HUDEP-2 (cell line): ENCODE results near the gene ADGRE3.

Experiments used
- DNase-seq, 76 experiments: peaks; one replicate each; lab custom pipeline; 2025; ENCODE audit not compliant: unreplicated experiment in 76 of 76; lab: John Stamatoyannopoulos, UW

ADGRE3 gene, protein sequence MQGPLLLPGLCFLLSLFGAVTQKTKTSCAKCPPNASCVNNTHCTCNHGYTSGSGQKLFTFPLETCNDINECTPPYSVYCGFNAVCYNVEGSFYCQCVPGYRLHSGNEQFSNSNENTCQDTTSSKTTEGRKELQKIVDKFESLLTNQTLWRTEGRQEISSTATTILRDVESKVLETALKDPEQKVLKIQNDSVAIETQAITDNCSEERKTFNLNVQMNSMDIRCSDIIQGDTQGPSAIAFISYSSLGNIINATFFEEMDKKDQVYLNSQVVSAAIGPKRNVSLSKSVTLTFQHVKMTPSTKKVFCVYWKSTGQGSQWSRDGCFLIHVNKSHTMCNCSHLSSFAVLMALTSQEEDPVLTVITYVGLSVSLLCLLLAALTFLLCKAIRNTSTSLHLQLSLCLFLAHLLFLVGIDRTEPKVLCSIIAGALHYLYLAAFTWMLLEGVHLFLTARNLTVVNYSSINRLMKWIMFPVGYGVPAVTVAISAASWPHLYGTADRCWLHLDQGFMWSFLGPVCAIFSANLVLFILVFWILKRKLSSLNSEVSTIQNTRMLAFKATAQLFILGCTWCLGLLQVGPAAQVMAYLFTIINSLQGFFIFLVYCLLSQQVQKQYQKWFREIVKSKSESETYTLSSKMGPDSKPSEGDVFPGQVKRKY

DNA sequence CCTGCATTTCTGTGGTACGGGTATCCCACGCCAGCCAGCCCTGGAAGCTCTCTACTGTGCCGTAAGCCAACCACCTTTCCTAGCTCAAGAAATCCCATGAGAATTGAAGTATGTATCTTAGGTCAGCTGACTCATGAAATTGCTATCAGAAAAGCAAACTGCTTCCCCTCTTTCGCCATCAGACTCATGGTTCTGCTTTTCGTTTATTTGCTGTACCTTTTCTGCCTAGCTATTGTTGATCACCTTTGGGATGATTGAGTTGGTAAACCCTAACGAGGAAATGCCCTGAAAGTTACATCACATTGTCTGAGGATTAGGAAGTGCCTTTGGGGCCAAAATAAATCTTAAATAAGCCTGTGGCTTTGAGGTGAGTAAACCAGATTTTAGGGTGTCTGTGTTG, at the start of gene ADGRE3:
Gene ADGRE3 (minus strand): TSS at position 81 of the 400 bp plus-strand sequence. CDS start 74 bp downstream, at position 7.
- no peak for DNase-seq

DNA sequence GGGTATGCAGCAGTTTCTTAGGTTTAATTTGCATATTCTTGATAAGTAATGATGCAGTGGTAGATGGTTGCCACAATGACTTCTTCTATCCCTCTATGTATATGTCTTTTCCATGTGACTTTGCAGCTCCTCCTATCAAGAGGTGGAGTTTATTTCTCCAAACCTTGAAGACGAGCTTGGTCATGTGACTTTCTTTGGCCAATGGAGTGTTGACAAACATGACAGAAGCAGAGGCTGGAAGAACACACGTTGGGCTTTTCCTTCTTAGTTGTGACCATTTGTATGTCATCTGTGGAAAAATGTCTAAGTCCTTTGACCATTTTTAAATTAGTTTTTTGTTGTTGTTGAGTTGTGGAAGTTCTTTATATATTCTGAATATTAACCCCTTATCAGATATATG, 47.5 kb upstream of the ADGRE3 start:
- DNase-seq: no peak

DNA sequence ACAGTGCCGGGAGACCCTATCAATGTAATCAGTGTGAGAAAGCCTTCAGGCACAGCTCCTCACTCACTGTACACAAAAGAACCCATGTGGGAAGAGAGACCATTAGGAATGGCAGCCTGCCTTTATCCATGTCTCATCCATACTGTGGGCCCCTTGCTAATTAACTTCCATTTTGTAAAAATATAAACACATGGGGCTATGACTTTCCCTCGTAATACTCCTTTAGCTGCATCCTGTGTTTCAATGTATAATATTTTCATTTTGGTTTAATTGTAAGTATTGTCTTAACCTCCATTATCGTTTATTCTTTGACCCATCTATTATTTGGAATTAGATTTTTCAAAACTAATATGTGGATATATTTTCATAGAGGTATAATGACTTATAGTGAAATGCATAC, 44.5 kb upstream of the ADGRE3 start:
- no peak for DNase-seq

DNA sequence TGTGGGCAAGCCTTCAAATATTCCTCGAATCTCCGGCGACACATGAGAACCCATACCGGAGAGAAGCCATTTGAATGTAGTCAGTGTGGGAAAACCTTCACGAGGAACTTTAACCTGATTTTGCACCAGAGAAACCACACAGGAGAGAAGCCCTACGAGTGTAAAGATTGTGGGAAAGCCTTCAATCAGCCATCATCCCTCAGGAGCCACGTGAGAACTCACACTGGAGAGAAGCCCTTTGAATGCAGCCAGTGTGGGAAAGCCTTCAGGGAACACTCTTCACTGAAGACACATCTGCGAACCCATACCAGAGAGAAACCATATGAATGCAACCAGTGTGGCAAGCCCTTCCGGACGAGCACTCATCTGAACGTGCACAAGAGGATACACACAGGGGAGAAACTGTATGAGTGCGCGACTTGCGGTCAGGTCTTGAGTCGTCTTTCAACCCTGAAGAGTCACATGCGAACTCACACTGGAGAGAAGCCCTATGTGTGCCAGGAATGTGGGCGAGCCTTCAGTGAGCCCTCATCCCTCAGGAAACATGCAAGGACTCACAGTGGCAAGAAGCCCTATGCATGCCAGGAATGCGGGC, 44.0 kb upstream of the ADGRE3 start:
- DNase-seq: no peak

DNA sequence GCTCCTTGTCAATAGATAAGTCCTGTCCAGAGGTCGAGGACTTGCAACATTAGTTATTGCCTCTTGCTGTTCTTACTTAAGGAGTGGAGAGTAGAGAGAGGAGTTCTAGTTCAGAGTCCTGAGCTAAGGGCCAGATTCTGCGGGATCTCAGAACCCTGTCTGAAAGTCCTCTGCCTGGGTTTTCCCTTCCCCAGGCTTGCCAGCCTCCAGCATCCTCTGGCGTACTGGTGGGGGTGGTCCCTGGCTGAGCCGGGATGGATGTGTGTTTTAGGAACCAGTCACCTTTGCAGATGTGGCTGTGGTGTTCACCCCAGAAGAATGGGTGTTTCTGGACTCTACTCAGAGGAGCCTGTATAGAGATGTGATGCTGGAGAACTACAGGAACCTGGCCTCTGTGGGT, 41.2 kb upstream of the ADGRE3 start:
- no peak for DNase-seq

DNA sequence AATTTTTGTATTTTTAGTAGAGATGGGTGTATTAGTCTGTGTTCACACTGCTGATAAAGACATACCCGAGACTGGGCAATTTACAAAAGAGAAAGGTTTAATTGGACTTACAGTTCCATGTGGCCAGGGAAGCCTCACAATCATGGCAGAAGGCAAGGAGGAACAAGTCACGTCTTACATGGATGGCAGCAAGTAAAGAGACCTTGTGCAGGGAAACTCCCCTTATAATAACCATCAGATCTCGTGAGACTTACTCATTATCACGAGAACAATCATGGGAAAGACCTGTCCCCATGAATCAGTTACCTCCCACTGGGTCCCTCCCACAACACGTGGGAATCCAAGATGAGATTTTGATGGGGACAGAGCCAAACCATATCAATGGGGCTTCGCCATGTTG, 29.8 kb upstream of the ADGRE3 start:
- DNase-seq: no peak

DNA sequence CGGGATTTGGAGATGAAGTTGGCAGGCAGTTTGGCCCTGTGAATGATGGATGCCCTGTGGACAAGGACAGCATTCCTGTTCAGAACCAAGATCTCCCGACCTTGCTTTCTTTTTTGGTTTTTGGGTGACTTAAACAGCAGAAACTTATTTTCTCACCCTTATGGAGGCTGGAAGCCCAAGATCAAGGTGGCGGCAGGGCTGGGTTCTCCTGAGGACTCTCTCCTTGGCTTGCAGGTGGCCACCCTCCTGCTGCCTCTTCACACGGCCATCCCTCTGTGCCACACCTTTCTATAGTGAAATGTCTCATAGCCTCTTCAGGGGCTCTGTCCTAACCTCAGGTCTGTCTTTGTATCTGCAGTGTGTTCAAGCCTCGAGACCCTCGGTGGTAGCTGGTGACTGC, 29.2 kb upstream of the ADGRE3 start:
- DNase-seq: no peak

DNA sequence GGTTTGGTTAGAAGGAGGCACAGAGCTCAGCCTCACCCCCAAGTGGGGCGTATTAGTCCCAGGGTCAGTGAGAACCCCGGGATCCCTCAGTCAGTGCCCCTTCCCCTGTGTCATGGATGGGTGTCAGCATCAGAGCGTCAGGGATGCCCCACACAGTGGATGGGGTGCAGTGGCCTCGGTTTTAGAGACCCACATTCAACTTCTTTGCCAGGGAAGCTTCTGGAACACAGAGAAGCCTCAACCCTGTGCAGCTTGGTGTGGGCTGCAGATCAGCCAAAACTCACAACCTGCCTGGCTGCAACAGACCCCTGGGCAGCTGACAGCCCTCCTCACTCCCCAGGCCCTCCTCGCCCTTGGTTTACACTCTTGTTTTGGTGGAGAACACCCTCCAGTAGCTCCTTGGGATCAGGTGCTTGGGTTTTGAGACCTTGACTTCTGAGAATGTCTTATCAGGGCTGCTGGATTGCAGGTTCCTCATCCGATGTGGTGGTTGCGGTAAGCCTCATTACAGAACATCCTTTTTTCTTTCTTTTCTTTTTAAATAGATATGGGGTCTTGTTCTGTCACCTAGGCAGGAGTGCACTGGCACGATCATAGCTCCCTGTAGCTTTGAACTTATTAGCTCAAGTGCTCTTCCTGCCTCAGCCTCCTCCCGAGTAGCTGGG, 26.2 kb upstream of the ADGRE3 start:
- no peak for DNase-seq

DNA sequence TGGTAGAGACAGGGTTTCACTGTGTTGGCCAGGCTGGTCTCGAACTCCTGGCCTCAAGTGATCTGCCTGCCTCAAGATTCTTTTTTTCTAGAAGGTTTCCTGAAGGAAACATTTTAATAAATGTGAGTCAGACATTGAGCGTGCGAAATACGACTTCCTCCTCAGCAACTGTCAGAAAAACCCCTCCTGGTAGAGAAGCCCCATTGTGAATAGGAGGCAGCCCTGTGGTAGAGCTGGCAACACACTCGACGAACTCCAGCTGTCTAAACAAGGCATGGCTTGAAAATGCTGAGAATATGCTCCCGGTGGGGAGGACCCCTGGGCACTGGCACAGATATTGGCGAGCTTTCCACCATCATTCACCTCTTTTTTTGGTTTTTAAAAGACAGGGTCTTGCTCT, 25.0 kb upstream of the ADGRE3 start:
- no peak for DNase-seq

DNA sequence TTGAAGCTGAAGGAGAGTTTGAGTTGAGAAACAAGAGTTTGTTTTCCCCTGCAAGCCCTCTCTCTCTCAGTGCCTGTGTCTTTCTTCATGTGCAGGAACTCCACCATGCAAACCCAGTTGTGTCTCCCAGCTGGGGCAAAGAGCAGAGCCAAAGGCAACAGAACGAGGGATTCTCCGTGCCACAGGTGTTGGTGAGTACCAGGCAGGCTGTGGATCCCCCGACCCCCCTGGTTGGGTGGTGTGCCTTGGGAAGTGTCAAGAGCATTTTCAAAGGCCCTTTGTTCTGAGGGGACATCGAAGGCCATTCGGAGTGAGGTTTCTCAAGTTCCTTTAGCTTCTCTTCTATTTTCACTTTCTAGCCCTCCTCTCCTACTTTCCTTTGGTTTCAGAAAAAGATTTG, 20.8 kb upstream of the ADGRE3 start:
- no peak for DNase-seq

DNA sequence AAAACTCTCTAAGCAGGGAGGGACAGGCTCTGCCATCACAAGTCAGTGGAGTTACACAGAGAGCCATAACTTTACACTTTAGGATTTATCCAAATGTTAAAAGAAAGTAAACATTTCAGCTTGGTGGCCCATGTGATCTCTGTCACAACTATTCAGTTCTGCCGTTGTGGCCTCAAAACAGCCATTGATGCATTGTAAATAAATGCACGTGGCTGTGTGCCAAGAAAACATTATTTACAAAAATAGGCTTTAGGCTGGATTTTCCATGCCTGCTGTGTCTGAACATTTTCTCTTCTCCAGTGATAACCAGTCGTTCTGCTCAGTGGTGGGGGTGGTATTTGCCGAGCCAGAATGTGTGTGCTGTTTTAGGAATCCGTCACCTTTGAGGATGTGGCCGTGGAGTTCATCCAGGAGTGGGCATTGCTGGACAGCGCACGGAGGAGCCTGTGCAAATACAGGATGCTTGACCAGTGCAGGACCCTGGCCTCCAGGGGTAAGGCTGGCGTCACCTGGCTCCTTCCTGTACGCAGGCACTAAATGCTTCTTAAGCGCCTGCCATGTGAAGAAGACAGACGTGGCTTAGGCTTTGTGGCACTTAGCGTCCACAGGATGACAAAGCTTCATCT, 20.1 kb upstream of the ADGRE3 start:
- no peak for DNase-seq

DNA sequence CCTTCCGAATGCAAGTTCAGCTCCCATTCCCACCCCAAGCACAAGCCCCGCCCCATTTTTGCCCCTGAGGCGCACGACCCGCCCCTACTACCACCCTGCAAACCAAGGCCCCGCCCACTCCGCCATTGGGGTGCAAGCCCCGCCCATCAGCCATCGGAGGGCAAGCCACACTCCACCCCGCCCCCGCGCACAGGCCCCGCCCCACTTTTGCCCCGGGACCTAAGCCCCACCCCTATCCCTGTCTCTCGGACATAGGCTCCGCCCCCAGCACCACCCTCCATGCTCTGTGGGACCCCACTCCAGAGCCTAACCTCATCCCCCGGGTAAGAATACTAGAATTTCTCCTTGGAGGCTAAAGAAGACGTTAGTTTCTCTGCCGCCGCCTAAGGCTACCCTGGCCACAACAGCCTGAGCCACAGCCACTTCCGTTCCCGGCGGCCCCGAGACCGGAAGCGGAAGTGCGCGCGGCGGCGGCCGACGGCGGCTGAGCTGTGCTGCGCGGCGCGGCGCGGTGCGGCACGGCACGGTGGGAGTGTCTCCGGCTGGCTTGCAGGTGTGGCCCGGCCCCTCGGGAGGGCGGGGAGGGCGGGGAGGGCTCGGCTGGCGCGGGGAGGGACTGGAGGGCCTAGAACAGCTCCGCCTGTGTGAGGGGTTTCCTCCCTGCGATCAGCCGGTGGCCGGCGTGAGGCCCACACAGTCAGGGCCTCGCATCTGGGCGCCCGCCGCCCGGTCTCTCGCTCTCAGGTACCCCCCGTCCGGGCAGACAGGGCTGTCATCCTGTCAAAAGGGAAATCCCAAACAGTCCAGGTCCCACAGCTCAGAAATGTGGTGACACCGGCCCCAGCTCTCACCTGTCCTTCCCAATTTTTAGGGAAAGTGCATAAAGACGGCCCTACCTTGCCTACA, 15.2 kb upstream of the ADGRE3 start, which contains the start of gene ZNF333:
Gene ZNF333 (plus strand): TSS at position 451 of the 906 bp plus-strand sequence. CDS start 3,444 bp downstream, outside the sequence.
- peak in 75 of 76 experiments; percentile 70 to 100 (median 98) for DNase-seq

DNA sequence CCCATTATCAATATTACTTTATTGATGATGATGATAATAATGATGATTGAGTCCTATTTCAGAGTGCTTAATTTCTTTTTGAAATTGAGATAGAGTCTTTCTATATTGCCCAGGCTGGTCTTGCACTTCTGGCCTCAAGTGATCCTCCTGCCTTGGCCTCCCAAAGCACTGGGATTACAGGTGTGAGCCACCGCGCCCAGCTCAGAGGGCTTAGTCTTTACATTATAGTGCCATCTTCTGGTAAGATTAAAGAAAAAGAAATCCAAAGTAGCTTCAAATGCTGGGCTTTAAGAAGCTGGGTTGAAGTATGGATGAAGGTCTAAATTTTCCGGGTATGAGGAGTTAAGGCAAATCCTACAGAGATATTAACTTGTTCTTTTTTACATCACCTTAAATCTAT, 11.8 kb upstream of the ADGRE3 start:
- peak in 16 of 76 experiments; percentile 2 to 35 (median 10) for DNase-seq

DNA sequence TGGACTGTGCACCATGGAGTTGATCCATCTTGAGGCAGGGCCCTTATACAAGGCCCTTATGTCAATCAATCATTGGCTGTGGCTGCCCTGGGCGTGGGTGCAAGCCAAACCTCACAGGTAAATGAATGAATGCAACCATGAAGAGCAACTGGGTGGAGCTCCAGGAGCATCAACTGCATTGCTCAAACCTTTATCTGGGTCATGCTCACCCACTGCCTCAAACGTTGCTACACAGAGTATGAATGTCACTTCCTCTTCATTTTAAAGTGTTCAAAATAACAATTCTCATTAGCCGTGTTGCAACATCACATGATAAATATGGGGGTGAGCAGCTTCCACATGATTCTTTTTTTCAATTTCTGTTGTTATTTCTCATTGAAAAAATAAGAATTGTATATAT, 8.8 kb upstream of the ADGRE3 start:
- no peak for DNase-seq

DNA sequence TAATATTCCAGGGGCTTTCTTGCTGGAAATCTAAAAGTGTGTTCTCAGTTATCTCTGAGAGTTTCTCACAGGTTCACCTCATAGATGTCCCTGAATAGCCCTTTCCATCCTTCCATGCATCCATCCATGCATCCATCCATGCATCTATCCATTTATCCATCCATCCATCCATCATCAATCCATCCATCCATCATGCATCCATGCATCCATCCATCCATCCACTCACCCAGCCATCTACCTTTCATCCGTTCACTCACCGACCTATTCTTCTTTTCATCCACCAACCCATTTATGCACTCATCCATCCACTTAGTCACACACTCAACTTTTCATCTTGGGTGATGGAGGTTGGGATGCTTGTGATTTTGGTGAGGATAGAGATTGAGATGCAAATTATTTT, 7.4 kb upstream of the ADGRE3 start:
- no peak for DNase-seq

DNA sequence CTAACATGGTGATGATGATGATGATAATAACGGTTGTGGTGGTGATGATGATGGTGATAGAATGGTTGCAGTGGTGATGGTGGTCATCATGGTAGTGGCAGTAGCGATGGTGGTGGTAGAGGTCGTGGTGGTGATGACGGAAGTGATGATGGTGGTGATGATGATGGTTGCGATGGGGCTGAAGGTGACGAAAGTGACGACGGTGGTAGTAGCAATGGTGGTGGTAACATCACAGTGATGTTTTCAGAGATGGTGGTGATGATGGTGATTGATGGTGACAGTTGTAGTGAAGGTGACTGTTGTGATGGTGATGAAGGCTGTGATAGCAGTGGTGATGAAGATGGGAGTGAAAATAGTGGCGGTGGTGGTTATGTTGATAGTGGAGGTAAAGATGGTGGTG, 3.6 kb upstream of the ADGRE3 start:
- no peak for DNase-seq

DNA sequence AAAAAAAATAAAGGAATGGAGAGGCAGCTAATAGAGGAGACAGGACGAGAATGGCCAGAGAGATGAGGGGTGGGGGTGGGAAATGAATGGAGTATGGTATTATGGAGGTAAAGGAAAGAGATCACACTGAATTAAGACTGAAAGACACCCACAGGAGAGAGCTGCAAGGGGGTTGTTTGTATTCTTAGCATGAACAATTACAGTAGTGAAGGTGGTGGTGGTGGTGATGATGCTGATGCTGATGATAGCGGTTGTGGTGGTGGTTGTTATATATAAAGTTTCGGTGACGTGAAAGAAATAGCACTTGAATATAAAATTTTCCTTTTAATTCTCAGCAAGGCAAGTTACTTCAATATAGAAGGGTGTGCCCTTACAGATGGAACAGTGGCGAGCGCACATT, 2.8 kb upstream of the ADGRE3 start:
- DNase-seq: no peak

DNA sequence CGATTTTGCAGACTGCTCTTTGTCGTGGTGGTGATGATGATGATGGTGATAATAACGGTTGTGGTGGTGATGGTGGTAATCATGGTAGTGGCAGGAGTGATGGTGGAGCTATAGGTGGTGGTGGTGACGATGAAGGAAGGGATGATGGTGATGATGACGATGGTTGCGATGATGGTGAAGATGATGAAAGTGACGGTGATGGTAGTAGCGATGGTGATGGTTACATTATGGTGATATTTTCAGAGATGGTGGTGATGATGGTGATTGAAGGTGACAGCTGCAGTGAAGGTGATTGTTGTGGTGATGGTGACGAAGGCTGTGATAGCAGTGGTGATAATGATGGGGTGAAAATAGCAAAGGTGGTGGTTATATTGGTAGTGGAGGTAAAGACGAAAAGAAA, 2.1 kb upstream of the ADGRE3 start:
- DNase-seq: no peak

DNA sequence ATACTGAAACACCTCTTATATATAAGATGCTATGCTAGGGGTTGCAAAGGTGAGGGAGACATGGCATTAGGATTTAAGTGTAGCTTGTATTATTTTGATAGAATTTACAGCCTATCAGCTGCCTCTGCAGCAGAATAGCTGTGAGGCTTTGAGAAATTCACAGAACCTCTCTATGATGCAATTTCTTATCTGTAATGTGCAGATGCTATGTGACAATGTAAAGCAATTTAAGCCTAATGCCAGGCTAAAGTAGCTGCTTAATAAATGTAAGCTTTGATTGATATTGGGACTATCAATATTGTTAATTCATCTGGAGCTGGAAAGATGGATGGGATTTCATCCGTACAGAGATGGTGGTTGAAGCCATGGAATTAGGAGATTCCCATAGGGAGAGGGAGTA, 1.6 kb downstream of the ADGRE3 start:
- peak in 1 of 76 experiments; percentile 25 for DNase-seq
